Nephron (organoid): Measurements from ENCODE around the gene ACSL5.

Experiments used
- H3K27ac Mint-ChIP-seq, 3 experiments: 2 replicates each; pipeline ENCODE4 v1.8.0; 2020; ENCODE audit warnings: mixed read lengths in 3 of 3, mild to moderate bottlenecking in 2 of 3, moderate library complexity in 1 of 3
- H3K27me3 Mint-ChIP-seq: 2 replicates; pipeline ENCODE4 v1.8.0; 2021; ENCODE audit warnings: low read depth, mild to moderate bottlenecking, moderate library complexity, mixed read lengths
- H3K36me3 Mint-ChIP-seq: 2 replicates; pipeline ENCODE4 v1.8.0; 2020; ENCODE audit warnings: low read depth, mixed read lengths
- H3K4me1 Mint-ChIP-seq: 2 replicates; pipeline ENCODE4 v1.8.0; 2020; ENCODE audit warnings: mixed read lengths
- H3K4me3 Mint-ChIP-seq, 3 experiments: 2 replicates each; pipeline ENCODE4 v1.8.0; 2020; ENCODE audit warnings: mild to moderate bottlenecking in 3 of 3, mixed read lengths in 3 of 3, moderate library complexity in 2 of 3
- H3K9me3 Mint-ChIP-seq: 2 replicates; pipeline ENCODE4 v1.8.0; 2020; ENCODE audit warnings: mixed read lengths
- CTCF ChIP-seq, 3 experiments: fragments of 200-600 bp; sonication (generic); IDR thresholded peaks; one replicate each; pipeline ENCODE4 v1.5.0; 2021; ENCODE audit warnings: antibody characterized with exemption in 3 of 3; ENCODE audit not compliant: unreplicated experiment in 3 of 3

Gene ACSL5

DNA sequence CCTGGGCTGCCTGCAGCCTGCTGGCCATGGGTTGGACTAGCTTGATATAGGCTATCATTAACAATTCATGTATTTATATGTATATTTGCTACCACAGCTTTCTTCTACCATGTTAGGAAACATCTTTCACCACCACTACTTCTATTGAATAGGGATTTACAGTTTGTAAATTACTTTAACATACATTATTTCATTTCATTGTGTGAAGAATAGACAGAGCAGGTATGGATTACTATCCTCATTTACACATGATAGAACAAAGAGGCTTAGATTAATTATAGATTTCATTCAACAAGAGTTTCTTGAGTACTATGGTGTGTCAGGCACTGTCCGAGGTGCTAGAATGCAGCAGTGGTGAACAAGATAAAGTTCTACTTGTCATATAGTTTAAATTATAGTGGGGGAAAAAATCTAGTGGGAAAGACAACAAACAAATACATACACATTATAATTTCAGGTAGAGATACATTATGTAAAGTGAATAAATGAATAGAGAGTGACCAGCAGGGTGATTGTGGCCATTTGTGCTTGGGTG is 93.7 kb downstream of the ACSL5 start:
- H3K27me3 Mint-ChIP-seq = no peaks in the 10 kb centered on the region
- TF ChIP-seq CTCF (IDR thresholded peaks at IDR 0.05; ENCODE audit: unreplicated experiment in 3 of 3) = no peak
- no peak overlapping the region for H3K27ac Mint-ChIP-seq
- H3K4me1 Mint-ChIP-seq = no peaks in the 10 kb centered on the region
- H3K9me3 Mint-ChIP-seq = peaks cover 3% of the 10 kb centered on the region
- no peak overlapping the region for H3K4me3 Mint-ChIP-seq
- peaks cover 42% of the 10 kb centered on the region for H3K36me3 Mint-ChIP-seq

GRCh38 chr10:112471878-112472487 is 98.1 kb downstream of the ACSL5 start:
- peak; percentile 63 to 71 (median 63) for TF ChIP-seq CTCF (IDR thresholded peaks at IDR 0.05; ENCODE audit: unreplicated experiment in 3 of 3)
- H3K27ac Mint-ChIP-seq = peak overlapping the region in 2 of 3 experiments; percentile 43 to 72
- H3K9me3 Mint-ChIP-seq = no peaks in the 10 kb centered on the region
- no peaks in the 10 kb centered on the region for H3K27me3 Mint-ChIP-seq
- H3K4me3 Mint-ChIP-seq = no peak overlapping the region
- H3K4me1 Mint-ChIP-seq = no peaks in the 10 kb centered on the region
- peaks cover 8% of the 10 kb centered on the region for H3K36me3 Mint-ChIP-seq

DNA sequence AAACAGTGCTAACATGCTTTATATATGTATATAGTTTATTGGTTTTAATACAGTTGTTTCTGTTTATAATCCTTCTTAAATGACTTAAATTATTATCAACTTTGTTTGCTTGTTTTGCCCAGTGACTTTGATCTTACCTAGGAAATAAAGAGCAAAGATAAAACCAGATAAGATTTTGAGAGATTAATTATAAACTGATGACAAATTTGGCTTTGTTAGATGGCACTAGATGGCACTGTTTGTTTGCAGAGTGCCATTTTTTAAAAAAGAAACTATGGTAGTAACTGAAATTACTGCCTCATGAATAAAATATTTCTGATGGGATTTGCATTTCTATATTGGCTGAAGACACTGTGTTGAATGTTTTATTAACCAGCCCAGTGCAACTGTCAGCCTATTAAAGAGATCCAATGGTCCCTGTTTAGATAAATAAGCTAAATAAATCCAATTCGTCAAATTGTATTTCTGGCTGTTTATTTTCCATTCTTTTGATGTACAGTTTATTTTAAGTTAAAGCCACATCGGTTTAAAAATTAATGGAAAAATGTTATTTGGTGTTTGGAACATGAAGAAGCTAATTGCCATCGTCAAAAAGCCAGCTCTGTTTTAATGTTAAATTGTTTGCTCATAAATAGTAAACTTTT is 101.8 kb downstream of the ACSL5 start:
- TF ChIP-seq CTCF (IDR thresholded peaks at IDR 0.05; ENCODE audit: unreplicated experiment in 3 of 3) = peak; percentile 36 to 54 (median 41)
- Mint-ChIP-seq H3K27ac (no peak overlapping the region), H3K4me1 (no peaks in the 10 kb centered on the region), H3K4me3 (no peak overlapping the region), H3K36me3 (no peaks in the 10 kb centered on the region), H3K27me3 (no peaks in the 10 kb centered on the region), H3K9me3 (no peaks in the 10 kb centered on the region)
